GM21717 (cell line): Measurements from ENCODE around the gene EIF3J.

Experiments
- ATAC-seq: cut with Tn5 transposase; IDR thresholded peaks from one replicate; pipeline ENCODE4 v1.9.1; 2021; ENCODE audit warnings: mild to moderate bottlenecking, moderate library complexity; ENCODE audit not compliant: unreplicated experiment

The EIF3J gene

DNA sequence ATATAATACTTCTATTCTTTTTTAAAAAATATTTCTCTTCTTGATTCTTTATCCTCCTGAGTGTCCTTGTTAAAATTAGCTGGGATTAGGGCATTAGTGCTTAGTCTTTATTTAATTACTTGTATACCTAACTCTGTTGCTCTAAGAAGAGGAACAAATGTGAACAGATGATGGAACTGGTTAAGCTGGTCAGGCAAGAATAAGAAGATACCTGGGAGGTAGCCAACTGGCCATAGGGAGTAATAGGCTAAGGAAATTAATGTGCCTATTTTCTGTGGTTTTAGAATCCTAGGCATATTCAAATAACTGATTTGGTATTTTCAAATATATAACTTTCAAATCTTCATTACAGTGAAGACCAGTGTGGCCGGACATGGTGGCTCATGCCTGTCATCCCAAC is 54.4 kb downstream of the EIF3J start:
- ATAC-seq, result no peak

GRCh38 chr15:44593042-44593736 is 56.2 kb downstream of the EIF3J start:
- ATAC-seq, result no peak

DNA sequence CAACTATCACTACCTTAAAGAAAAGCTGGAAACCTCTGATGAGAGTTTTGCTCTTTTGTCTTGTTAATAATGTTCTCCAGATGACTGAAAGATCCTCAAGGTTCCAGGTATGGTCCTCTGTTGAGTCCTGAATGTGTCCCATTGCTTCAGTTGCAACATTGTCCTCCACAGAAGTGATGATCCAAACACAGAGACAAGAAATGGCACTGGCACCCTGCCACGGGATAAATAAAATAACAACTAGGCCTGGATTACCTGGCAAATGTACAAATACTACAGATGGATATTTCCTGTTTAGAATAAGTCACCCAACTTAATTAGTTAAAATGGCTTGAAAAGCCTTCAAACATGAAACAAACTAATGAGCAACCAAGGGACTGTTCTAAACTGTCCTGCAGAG is 58.3 kb downstream of the EIF3J start:
- no peak for ATAC-seq

DNA sequence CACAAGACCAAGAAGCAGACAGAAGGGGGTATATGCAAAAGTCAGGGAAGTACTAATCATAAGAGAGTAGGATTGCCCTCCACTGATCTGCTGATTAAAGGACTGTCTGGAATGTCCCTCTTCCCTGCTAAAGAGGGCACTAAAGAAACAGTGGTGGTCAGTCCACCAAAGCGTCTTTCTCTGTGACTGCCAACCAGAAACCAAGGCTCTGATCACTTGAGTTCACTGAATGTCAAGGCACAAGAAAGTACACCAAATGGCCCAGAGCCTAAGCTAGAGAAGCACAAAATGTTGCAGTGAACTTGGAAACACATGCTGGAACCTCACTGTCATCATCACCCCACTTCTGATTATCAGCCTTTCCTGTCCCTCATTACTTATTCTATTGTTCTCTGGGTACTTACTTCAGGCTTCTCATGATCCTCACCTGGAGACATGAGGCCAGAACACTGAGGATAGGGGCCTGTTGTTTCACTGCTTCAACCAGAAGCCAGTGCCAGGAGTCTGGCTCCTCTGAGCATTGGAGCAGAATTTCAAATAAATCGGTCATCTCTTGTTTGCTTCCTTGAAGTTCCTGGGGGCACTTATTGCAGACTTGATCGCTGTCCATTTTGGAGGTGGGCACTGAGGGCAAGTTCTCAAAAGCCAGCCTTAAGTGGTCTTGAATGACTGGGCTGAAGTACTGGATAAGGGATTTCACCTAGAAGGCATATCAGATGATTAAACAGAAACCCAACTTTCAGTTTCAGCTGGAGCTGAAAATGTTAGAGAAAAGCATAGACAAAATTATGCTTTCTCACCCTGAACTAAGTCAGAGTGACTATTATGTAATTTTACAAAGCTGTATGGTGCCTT is 58.9 kb downstream of the EIF3J start:
- no peak for ATAC-seq

DNA sequence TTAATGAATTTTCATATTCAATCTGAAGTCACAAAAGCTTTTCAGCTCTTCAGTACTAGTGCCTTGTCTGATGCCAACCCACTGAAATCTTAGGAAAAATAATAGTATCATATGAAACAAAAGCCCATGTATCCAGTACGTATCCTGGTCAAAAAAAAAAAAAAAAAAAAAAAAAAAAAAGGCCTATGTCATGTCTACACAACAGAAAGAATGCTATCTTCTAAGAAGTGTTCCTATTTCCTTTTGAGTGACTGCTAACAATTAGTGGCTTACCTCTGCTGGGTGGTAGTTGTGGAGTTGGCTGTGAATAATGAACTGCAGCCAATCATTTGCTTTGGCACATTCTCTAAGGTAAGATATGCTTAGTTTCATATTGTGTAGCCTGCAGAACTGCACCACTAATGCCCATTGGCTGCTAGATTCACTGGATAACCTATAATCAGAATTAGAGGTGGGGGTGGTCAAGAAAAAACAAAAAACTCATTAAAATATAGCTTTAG is 59.6 kb downstream of the EIF3J start:
- ATAC-seq, result no peak

DNA sequence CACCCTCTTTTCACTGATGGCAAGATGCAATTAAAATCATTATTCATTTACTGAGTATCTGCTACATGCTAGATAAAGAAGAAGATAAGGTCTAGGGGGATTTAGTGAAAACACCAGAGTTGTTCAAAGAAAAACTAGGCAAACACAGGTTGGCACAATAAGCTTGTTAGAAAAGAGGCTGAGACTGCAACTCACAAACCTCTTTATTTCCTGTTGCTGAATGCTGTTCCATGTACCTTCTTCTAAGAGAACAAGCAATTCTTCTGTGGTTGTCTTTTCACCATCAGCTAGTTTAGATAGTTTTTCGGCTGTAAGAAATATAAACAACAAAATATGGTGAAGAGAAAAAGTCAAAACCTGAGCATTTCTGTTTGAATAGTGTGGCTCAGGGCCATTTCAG is 61.1 kb downstream of the EIF3J start:
- ATAC-seq, result no peak

- ATAC-seq, result no peak
These were observed 61.9 kb downstream of the EIF3J start for GRCh38 chr15:44598892-44599291.

GRCh38 chr15:44603126-44603525 is 66.2 kb downstream of the EIF3J start:
- no peak for ATAC-seq

DNA sequence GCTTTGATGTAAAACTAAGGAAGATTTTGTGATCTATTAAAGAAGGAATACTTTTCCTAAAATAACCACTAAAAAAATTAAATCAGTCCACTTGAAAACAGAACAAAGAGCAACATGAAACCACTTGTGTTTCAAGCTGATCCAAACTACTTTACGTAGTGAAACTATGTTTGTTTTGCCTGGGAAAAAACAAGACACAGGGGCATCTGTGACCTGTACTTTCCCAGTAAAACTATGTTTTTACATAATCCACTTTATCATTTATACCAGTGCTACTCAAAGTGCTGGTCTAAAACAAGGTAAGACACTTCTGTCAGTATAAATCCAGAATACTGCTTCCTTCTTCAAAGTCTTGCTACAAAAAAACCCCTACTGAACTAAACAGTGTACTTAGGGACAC is 69.8 kb downstream of the EIF3J start:
- no peak for ATAC-seq
